Renal cortex interstitium (tissue), 11 donors: Measurements from ENCODE around the gene FOXA1. TPM values are rescaled to one million over a fixed set of nuclear protein-coding genes. Genes with fewer than 3 reads are reported as not detected.
"Not testable (repeated sequence)": the region's sequence is repeated elsewhere in the genome, so short reads cannot be mapped to it uniquely, and the experiment has no call there.

Experiments used
- DNase-seq, 11 donors: peaks; one replicate each; pipeline ENCODE4 v3.0.0-alpha.2; 2013; ENCODE audit warnings: low read depth in 9 of 11, low spot score in 4 of 11; ENCODE audit errors: extremely low read depth in 1 of 11
- polyA plus RNA-seq, 3 donors: library from polyadenylated mRNA; unstranded; fragments of 120-200 nt; gene quantifications; one replicate each; pipeline ENCODE4 v1.2.1, GENCODE V29; 2013; ENCODE audit not compliant: insufficient read length in 3 of 3

The FOXA1 gene
- polyA plus RNA-seq, 3 donors, result 2.6 to 3.3 (median 3.1) TPM

DNA sequence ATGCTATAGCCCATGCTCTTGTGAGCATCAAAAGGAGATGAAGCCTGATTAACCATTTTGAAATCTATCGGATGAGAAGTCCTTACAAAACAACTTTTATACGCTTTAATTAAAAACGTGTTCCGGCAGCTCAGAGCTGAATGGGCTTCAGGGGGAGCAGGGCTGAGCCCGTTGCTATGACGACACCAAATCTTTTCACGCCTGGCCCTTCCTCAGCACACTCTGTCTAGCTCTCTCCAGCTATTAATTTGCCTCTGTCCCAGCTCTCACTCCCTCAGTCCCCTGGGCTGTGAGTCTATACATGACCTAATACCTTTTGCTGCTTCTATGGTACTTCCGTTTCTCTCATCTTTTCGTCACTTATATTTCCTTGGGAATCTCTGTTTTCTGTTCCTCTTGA, 15.8 kb downstream of the FOXA1 start:
- no peak for DNase-seq

GRCh38 chr14:37573356-37573755, 21.7 kb downstream of the FOXA1 start:
- DNase-seq, result no peak

GRCh38 chr14:37571391-37571790, 23.7 kb downstream of the FOXA1 start:
- DNase-seq, result no peak

- DNase-seq, result no peak
Observed at GRCh38 chr14:37569729-37570128, 25.3 kb downstream of the FOXA1 start.

DNA sequence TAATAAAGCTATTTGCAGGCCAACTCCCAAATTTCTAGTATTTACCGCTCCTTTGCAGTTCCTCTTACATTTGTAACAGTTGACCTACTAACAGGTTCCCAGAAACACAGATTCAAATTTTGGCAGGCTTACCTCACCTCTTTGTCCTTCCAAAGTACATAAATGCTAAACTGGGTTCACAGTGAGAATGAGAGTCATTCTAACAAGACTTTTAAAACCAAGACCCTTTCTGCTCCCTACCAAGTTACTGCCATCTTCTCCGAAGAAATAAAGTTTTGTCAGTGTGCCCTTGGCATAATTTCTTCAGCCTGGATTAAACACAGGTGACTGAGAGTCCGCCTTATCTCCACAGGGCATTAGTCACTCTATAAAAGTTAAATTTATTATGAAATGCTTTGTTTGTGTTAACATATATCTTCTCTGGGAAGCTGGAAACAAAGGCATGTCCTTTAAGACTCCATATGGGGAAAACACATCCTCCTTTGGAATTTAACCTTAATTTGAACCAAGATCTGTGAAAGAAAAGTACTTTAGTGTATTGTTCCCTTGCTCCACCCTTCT, 28.2 kb downstream of the FOXA1 start:
- no peak for DNase-seq

DNA sequence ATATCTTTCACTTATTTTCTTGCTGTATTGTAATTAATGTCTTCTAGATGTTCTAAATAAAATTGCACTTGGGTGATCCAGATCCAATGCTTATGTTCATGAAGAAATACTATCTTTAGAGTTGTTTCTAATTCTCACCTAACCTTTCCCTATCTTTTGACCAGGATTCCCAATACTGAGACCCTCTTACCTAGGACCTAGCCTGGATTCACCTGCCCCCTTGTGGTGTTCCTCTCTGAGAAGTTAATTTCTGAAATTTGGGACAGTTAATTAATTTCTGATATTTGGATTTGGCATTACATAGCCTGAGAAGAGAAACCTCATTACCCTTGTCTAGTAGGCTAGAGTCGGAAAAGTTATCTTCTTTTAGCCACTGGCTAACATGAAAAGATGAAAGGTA, 29.5 kb downstream of the FOXA1 start:
- no peak for DNase-seq

DNA sequence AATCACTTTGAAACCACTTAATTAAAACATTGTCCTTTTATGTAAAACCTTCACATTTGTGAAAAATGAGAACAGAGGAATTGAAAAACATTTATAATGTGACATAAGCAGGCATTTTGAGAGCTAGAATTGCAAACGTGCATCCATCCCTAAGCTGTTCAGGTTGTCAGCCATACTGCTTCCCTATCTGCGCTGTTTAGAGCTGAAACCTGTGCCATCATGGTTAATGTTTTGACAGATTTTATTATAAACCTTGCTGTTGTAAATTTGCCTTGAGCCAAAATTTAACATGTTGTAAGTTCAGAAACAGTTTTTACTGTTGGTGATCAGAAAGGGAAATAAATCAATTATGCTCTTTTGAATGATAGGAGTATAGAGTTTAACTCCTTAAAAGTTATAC, 31.9 kb downstream of the FOXA1 start:
- no peak for DNase-seq

DNA sequence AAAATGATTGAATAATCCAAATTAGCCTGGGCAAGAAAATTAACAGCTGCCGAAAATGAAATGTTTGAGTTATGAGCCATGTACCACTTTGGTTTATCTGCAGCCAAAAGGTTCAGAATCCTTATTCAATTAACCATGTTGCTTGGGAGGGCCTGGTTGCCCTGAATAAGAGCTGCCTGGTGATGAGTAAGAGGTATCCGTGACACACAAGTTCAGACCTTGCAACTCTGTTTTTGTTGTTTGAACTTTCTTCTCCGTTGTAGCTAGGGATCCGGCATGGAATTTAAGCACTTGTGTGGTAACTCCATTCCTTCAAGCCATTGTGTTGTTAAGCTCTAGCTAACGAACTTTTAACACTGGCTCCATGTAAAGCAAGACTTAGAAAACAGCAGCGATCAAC, 35.7 kb downstream of the FOXA1 start:
- no peak for DNase-seq

- no peak for DNase-seq
Observed at GRCh38 chr14:37558740-37559139, 36.3 kb downstream of the FOXA1 start.

DNA sequence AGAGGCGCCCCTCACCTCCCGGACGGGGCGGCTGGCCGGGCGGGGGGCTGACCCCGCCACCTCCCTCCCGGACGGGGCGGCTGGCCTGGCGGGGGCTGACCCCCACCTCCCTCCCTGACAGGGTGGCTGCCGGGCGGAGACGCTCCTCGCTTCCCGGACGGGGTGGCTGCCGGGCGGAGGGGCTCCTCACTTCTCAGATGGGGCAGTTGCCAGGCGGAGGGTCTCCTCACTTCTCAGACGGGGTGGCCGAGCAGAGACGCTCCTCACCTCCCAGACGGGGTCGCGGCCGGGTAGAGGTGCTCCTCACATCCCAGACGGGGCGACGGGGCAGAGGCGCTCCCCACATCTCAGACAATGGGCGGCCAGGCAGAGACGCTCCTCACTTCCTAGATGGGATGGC, 39.5 kb downstream of the FOXA1 start:
- DNase-seq, result not testable (repeated sequence)

GRCh38 chr14:37553935-37554550, 41.0 kb downstream of the FOXA1 start:
- no peak for DNase-seq

DNA sequence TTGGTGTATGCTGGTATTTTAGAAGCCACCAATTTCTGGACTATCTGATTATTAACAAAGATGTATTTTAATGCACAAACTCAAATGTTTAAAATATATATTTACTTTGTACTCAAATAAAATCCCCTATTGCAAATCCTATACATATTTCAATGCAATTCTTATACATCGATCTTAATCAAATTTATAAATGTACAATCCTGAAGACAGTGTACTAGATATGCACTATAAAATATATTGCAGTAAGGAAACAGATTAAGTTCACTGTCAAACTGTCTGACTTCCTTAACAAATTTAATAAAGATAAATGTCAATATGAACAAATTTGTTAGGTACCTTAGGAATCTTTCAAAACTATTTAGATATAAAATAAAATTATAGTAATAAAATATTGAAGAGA, 43.9 kb downstream of the FOXA1 start:
- no peak for DNase-seq

GRCh38 chr14:37550511-37550910, 44.5 kb downstream of the FOXA1 start:
- DNase-seq, result peak in 1 of 11 donors; percentile 4

GRCh38 chr14:37546621-37547447, 48.2 kb downstream of the FOXA1 start:
- peak in 1 of 11 donors; percentile 11 for DNase-seq

- DNase-seq, result no peak
Observed at GRCh38 chr14:37545174-37545573, 49.9 kb downstream of the FOXA1 start.

DNA sequence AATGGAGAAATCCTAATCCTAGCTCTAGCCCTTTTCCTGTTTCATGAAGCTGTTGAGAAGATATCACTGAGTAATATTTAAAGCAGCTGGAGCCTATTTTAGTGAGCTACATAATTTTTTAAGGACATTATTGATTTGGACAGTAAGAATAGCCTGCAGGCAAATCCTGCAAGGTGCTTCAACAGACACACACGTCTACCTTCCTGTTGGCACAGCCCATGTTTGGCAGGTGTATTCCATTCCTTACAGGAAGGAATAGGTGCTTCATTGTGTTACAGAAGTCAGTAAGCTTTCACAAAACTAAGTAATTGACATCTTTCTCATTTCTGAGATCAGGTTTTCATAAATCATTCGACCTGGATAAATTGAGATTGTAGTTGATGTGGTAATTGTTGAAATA, 50.6 kb downstream of the FOXA1 start:
- DNase-seq, result no peak

DNA sequence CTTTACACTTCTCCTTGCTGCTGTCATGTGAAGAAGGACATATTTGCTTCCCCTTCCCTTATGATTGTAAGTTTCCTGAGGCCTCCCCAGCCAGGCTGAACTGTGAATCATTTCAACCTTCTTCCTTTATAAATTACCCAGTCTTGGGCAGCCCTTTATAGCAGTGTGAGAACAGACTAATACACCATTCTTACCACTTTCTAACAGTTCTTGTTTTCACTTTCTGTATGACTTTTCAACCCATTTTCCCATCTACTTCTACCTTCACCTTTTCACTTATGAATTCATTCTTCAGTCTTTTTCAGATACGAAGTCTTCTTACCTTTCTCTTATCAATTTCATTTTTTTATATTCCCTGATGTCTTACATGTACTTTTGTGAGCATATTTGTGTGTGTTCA, 55.1 kb downstream of the FOXA1 start:
- DNase-seq, result no peak
